GM18907 (cell line): ENCODE results near the gene MOCS1.

Experiments
- ATAC-seq: cut with Tn5 transposase; IDR thresholded peaks from one replicate; pipeline ENCODE4 v1.9.1; 2021; ENCODE audit warnings: mild to moderate bottlenecking, moderate library complexity; ENCODE audit not compliant: unreplicated experiment

MOCS1 gene

GRCh38 chr6:39925931-39926290, 8.4 kb downstream of the MOCS1 start:
- ATAC-seq = no peak

GRCh38 chr6:39925191-39925930, 8.9 kb downstream of the MOCS1 start:
- no peak for ATAC-seq

GRCh38 chr6:39924283-39924682, 10.0 kb downstream of the MOCS1 start:
- no peak for ATAC-seq

GRCh38 chr6:39923861-39924260, 10.4 kb downstream of the MOCS1 start:
- ATAC-seq = no peak

- no peak for ATAC-seq
These were observed 10.9 kb downstream of the MOCS1 start for GRCh38 chr6:39923394-39923793.

- no peak for ATAC-seq
These were observed 11.4 kb downstream of the MOCS1 start for GRCh38 chr6:39922821-39923220.

- ATAC-seq = no peak
These were observed 14.1 kb downstream of the MOCS1 start for GRCh38 chr6:39920157-39920556.

- no peak for ATAC-seq
These were observed 15.4 kb downstream of the MOCS1 start for GRCh38 chr6:39918831-39919230.

- no peak for ATAC-seq
These were observed 16.3 kb downstream of the MOCS1 start for GRCh38 chr6:39917981-39918380.

GRCh38 chr6:39917329-39917728, 16.9 kb downstream of the MOCS1 start:
- ATAC-seq = no peak

GRCh38 chr6:39915866-39916265, 18.4 kb downstream of the MOCS1 start:
- no peak for ATAC-seq

GRCh38 chr6:39914239-39914638, 20.0 kb downstream of the MOCS1 start:
- ATAC-seq = no peak

GRCh38 chr6:39913391-39913916, 20.8 kb downstream of the MOCS1 start:
- no peak for ATAC-seq

GRCh38 chr6:39912446-39912845, 21.8 kb downstream of the MOCS1 start:
- ATAC-seq = no peak

- no peak for ATAC-seq
These were observed 22.6 kb downstream of the MOCS1 start for GRCh38 chr6:39911513-39912125.

GRCh38 chr6:39910744-39911143, 23.5 kb downstream of the MOCS1 start:
- no peak for ATAC-seq

- ATAC-seq = no peak
These were observed 24.1 kb downstream of the MOCS1 start for GRCh38 chr6:39910164-39910563.

- no peak for ATAC-seq
These were observed 24.6 kb downstream of the MOCS1 start for GRCh38 chr6:39909701-39910100.

GRCh38 chr6:39908838-39909583, 25.3 kb downstream of the MOCS1 start:
- no peak for ATAC-seq

- ATAC-seq = no peak
These were observed 26.2 kb downstream of the MOCS1 start for GRCh38 chr6:39907871-39908575.

- no peak for ATAC-seq
These were observed 27.9 kb downstream of the MOCS1 start for GRCh38 chr6:39906318-39906761.
